SK-N-SH (cell line): ENCODE data around the gene FAM216A. TPM values are rescaled to one million over a fixed set of nuclear protein-coding genes. Genes with fewer than 3 reads are reported as not detected.
A peak's percentile ranks its signal among the peaks of the same experiment; 100 is the strongest.

Source experiments
- CTCF ChIA-PET: fragments of 300-600, 350-600 bp; formaldehyde crosslinking; extraction: SDS; loops from one replicate; lab custom pipeline; 2021; lab: Yijun Ruan, JAX
- POLR2A ChIA-PET: fragments of 350-600 bp; sonication (Branson Sonifier 250); formaldehyde crosslinking; extraction: SDS; loops from one replicate; lab custom pipeline; 2020; ENCODE audit warnings: antibody characterized with exemption, inconsistent platforms; lab: Yijun Ruan, JAX
- DNase-seq: peaks from one replicate; pipeline ENCODE4 v3.0.0; 2012
- H2AFZ ChIP-seq: fragments of 200-600 bp; sonication (generic); 2 replicates; pipeline ENCODE4 v1.8.1; 2016; ENCODE audit warnings: antibody characterized with exemption, mild to moderate bottlenecking, low read depth
- H3F3A ChIP-seq: fragments of 200-600 bp; sonication (generic); replicated peaks from 2 replicates; pipeline ENCODE3; 2016; ENCODE audit warnings: antibody characterized with exemption, mild to moderate bottlenecking; ENCODE audit not compliant: insufficient read depth
- H3K27ac ChIP-seq, 2 experiments: fragments of 200-500 bp in 1 of 2; fragments of 200-600 bp in 1 of 2; sonication (Bioruptor generic) in 1 of 2; sonication (generic), shearing (Covaris generic) in 1 of 2; 2 replicates each; pipeline versions ENCODE4 v1.5.1 to v1.6.1; 2014 to 2016; ENCODE audit warnings: low read depth in 2 of 2, inconsistent platforms in 1 of 2, low read length in 1 of 2, mild to moderate bottlenecking in 1 of 2, mixed read lengths in 1 of 2
- H3K27me3 ChIP-seq: fragments of 200-600 bp; sonication (generic), shearing (Covaris generic); 2 replicates; pipeline ENCODE4 v1.6.1; 2016; ENCODE audit warnings: mixed run types; ENCODE audit not compliant: insufficient read depth
- H3K36me3 ChIP-seq, 2 experiments: fragments of 200-500 bp in 1 of 2; fragments of 200-600 bp in 1 of 2; sonication (Bioruptor generic) in 1 of 2; sonication (generic) in 1 of 2; replicated peaks in 1 of 2; 2 replicates each; pipeline versions ENCODE3 to v1.5.1; 2014 to 2016; ENCODE audit warnings: low read length in 1 of 2, mild to moderate bottlenecking in 1 of 2; ENCODE audit not compliant: insufficient read depth in 2 of 2, control insufficient read depth in 1 of 2
- H3K4me1 ChIP-seq, 2 experiments: fragments of 200-500 bp in 1 of 2; fragments of 200-600 bp in 1 of 2; sonication (Bioruptor generic) in 1 of 2; sonication (generic), shearing (Covaris generic) in 1 of 2; 2 replicates each; pipeline versions ENCODE4 v1.5.1 to v1.6.1; 2014 to 2016; ENCODE audit warnings: low read depth in 1 of 2, low read length in 1 of 2, mixed run types in 1 of 2; ENCODE audit not compliant: insufficient read depth in 2 of 2, control insufficient read depth in 1 of 2
- H3K4me2 ChIP-seq: fragments of 200-600 bp; sonication (generic), shearing (Covaris generic); 2 replicates; pipeline ENCODE4 v1.6.1; 2017; ENCODE audit warnings: mixed run types
- H3K4me3 ChIP-seq, 2 experiments: fragments of 200-500 bp in 1 of 2; fragments of 200-600 bp in 1 of 2; sonication (Bioruptor generic) in 1 of 2; sonication (generic), shearing (Covaris generic) in 1 of 2; 2 replicates each; pipeline versions ENCODE4 v1.5.1 to v1.8.1; 2014 to 2016; ENCODE audit warnings: low read depth in 2 of 2, inconsistent platforms in 1 of 2, low read length in 1 of 2, mild to moderate bottlenecking in 1 of 2, mixed read lengths in 1 of 2, moderate library complexity in 1 of 2
- H3K79me2 ChIP-seq: fragments of 200-600 bp; sonication (generic); 2 replicates; pipeline ENCODE4 v1.8.1; 2017; ENCODE audit warnings: mild to moderate bottlenecking; ENCODE audit not compliant: insufficient read depth
- H3K9ac ChIP-seq: fragments of 200-600 bp; sonication (generic); 2 replicates; pipeline ENCODE4 v1.6.1; 2017; ENCODE audit warnings: mixed run types
- H3K9me2 ChIP-seq: fragments of 200-600 bp; sonication (generic); 2 replicates; pipeline ENCODE4 v1.6.1; 2017; ENCODE audit warnings: mixed run types
- H3K9me3 ChIP-seq: fragments of 200-600 bp; sonication (generic); 2 replicates; pipeline ENCODE4 v1.6.1; 2017; ENCODE audit warnings: mixed run types, mild to moderate bottlenecking, moderate library complexity
- H4K20me1 ChIP-seq: fragments of 200-600 bp; sonication (generic); 2 replicates; pipeline ENCODE4 v1.6.1; 2017; ENCODE audit warnings: mild to moderate bottlenecking, mixed run types; ENCODE audit not compliant: insufficient read depth
- EP300 ChIP-seq, 2 experiments: IDR thresholded peaks; 2 replicates each; pipeline versions ENCODE4 v1.4.0 to v1.6.1; 2012; ENCODE audit warnings: borderline replicate concordance in 1 of 2, low read depth in 1 of 2, low read length in 1 of 2
- EZH2phosphoT487 ChIP-seq: fragments of 200-600 bp; sonication (generic); IDR thresholded peaks from 2 replicates; pipeline ENCODE4 v1.6.1; 2017; ENCODE audit warnings: low read depth, mixed run types, mild to moderate bottlenecking, antibody characterized with exemption, moderate library complexity, borderline replicate concordance
- FOSL2 ChIP-seq: IDR thresholded peaks from 2 replicates; pipeline ENCODE4 v1.4.0; 2012; ENCODE audit warnings: low read depth, mild to moderate bottlenecking, moderate library complexity, borderline replicate concordance
- FOXM1 ChIP-seq: IDR thresholded peaks from 2 replicates; pipeline ENCODE4 v1.4.0; 2012; ENCODE audit warnings: low read depth, mild to moderate bottlenecking
- GABPA ChIP-seq: IDR thresholded peaks from 2 replicates; pipeline ENCODE4 v1.4.0; 2012; ENCODE audit warnings: low read depth, mild to moderate bottlenecking
- JUND ChIP-seq: IDR thresholded peaks from 2 replicates; pipeline ENCODE4 v1.4.0; 2012
- MEF2A ChIP-seq: IDR thresholded peaks from 2 replicates; pipeline ENCODE4 v1.4.0; 2012; ENCODE audit warnings: low read depth, borderline replicate concordance
- NFIC ChIP-seq: IDR thresholded peaks from 2 replicates; pipeline ENCODE4 v1.4.0; 2012; ENCODE audit warnings: borderline replicate concordance
- SMC3 ChIP-seq: IDR thresholded peaks from 2 replicates; pipeline ENCODE4 v1.6.1; 2012; ENCODE audit warnings: low read depth, low read length, improper control_type of control experiment
- TCF12 ChIP-seq: IDR thresholded peaks from 2 replicates; pipeline ENCODE4 v1.4.0; 2012
- TEAD4 ChIP-seq: IDR thresholded peaks from 2 replicates; pipeline ENCODE4 v1.4.0; 2012; ENCODE audit warnings: mild to moderate bottlenecking, borderline replicate concordance; ENCODE audit not compliant: insufficient read depth
- YY1 ChIP-seq: IDR thresholded peaks from 2 replicates; pipeline ENCODE4 v1.4.0; 2012; ENCODE audit warnings: low read depth, mild to moderate bottlenecking
- WGBS: methylation state at CpG from one replicate; pipeline ENCODE4 v1.1.6; 2017; ENCODE audit warnings: low lambda C conversion rate; 5-methylcytosine and 5-hydroxymethylcytosine counted together
- polyA plus RNA-seq, 3 experiments: library from polyadenylated mRNA; depleted of rRNA; stranded (reverse); fragments of >200 nt; gene quantifications; 2 replicates each; pipeline ENCODE4 v1.2.3, GENCODE V29; 2012
- TF ChIP-seq, protein P1 (sequence below): IDR thresholded peaks from 2 replicates; pipeline ENCODE4 v1.4.0; 2012; ENCODE audit warnings: low read depth
- TF ChIP-seq, protein P2 (sequence below): IDR thresholded peaks from 2 replicates; pipeline ENCODE4; 2012
- TF ChIP-seq, protein P3 (sequence below): IDR thresholded peaks from 2 replicates; pipeline ENCODE4 v1.6.1; 2012; ENCODE audit warnings: mild to moderate bottlenecking, low read depth, low read length, moderate library complexity
- TF ChIP-seq, protein P4 (sequence below): IDR thresholded peaks from 2 replicates; pipeline ENCODE4 v1.4.0; 2012; ENCODE audit warnings: low read depth, borderline replicate concordance

The FAM216A gene
- polyA plus RNA-seq, 1 of the 3 experiments (the other 2 are of a cell fraction) = 29.8 TPM

DNA sequence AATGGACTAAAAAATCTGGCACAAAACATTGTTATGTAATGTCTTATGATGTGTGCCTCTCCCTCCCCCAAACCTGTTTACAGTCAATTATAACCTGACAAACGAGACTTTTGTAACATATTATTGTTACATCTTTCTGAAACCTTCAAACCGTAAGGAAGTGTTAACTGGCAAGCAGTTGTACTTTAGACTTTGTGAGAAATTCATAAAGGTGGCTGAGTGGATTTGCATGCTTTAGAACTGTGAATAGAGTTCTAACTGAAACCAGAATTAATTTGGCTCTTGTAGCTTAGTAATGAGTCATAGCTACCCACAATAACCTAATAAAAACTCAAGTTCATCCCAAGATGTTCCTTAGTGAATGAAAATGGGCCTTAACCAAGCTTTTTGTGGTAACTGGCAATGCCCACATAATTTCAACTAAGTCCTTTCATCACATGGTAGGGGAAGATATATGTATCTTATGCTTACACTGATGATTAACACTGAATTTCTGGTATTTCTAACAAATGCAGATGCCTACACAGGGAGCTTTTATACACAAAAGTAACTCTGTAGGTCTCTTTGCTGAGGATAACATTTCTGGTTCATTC lies 63.2 kb downstream of the FAM216A start:
- no peak overlapping the region for H3K4me2 ChIP-seq
- no peaks in the 10 kb centered on the region for H4K20me1 ChIP-seq
- peaks cover 0 to 10% of the 10 kb centered on the region in 2 experiments for H3K4me1 ChIP-seq
- TF ChIP-seq JUND (peak; percentile 41; the same call in 1 of the 2 replicates), FOSL2 (peak; percentile 50; the same call in 1 of the 2 replicates), TCF12 (peak; percentile 13; the same call in 1 of the 2 replicates), MEF2A (no peak), NFIC (0 out of 2 replicates have a peak, but pooled peaks have one; percentile 14), EP300 (IDR thresholded peaks at IDR 0.05; ENCODE audit: borderline replicate concordance in 1 of 2, low read depth in 1 of 2, low read length in 1 of 2) (no peak)
- TF ChIP-seq, protein P1, sequence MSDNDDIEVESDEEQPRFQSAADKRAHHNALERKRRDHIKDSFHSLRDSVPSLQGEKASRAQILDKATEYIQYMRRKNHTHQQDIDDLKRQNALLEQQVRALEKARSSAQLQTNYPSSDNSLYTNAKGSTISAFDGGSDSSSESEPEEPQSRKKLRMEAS = no peak
- TF ChIP-seq, protein P2, sequence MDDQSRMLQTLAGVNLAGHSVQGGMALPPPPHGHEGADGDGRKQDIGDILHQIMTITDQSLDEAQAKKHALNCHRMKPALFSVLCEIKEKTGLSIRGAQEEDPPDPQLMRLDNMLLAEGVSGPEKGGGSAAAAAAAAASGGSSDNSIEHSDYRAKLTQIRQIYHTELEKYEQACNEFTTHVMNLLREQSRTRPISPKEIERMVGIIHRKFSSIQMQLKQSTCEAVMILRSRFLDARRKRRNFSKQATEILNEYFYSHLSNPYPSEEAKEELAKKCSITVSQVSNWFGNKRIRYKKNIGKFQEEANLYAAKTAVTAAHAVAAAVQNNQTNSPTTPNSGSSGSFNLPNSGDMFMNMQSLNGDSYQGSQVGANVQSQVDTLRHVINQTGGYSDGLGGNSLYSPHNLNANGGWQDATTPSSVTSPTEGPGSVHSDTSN = peak; percentile 28; the same call in 1 of the 2 replicates
- no peak overlapping the region; a peak in 1 of 4 replicates for H3K27ac ChIP-seq
- ChIA-PET CTCF (interaction anchor here (1.0 to 1.6 kb wide), 3 partner anchors 13 to 71 kb away, joined by 3 to 7 read pairs (median 3); no protein-coding TSS in a partner anchor), POLR2A (no interaction called here)
- peaks cover 16 to 18% of the 10 kb centered on the region in 2 experiments for H3K36me3 ChIP-seq
- no peak overlapping the region for H2AFZ ChIP-seq
- no peaks in the 10 kb centered on the region for H3F3A ChIP-seq
- H3K9me2 ChIP-seq = no peaks in the 10 kb centered on the region
- WGBS = 89% methylated on average over 2 of the region's 2 CpGs
- no peaks in the 10 kb centered on the region for H3K9me3 ChIP-seq
- H3K4me3 ChIP-seq = no peak overlapping the region
- H3K9ac ChIP-seq = no peak overlapping the region
- peaks cover 9% of the 10 kb centered on the region; the same call in 1 of the 2 replicates for H3K79me2 ChIP-seq
- no peak for DNase-seq
- no peaks in the 10 kb centered on the region for H3K27me3 ChIP-seq

DNA sequence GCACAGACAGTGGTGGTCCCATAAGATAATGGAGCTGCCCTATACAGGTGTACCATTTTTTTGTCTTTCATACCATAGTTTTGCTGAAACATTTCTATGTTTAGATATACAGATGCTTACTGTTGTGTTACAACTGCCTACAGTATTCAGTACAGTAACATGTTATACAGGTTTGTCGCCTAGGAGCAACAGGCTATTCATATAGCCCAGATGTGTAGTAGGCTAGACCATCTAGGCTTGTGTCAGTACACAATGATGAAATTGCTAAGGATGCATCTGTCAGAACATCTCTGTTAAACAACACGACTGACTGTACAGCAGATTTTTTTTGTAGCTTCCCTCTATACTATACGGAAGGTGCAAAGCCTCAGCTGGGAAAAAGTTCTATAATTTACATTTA lies 64.0 kb downstream of the FAM216A start:
- no peaks in the 10 kb centered on the region for H3K9me3 ChIP-seq
- no peaks in the 10 kb centered on the region for H4K20me1 ChIP-seq
- H3K79me2 ChIP-seq = peaks cover 9% of the 10 kb centered on the region; the same call in 1 of the 2 replicates
- ChIA-PET POLR2A (no interaction called here), CTCF (interaction anchor here (0.6 to 1.8 kb wide), 5 partner anchors 10 to 82 kb away, joined by 3 to 7 read pairs (median 3); partner anchors contain the start of genes ARPC3, FAM216A and GPN3)
- no peaks in the 10 kb centered on the region for H3F3A ChIP-seq
- H3K9me2 ChIP-seq = no peaks in the 10 kb centered on the region
- no peak overlapping the region for H2AFZ ChIP-seq
- peaks cover 0 to 10% of the 10 kb centered on the region in 2 experiments for H3K4me1 ChIP-seq
- H3K4me3 ChIP-seq = no peak overlapping the region
- H3K27ac ChIP-seq = no peak overlapping the region
- no peak overlapping the region for H3K9ac ChIP-seq
- DNase-seq = no peak
- H3K36me3 ChIP-seq = peaks cover 20 to 27% of the 10 kb centered on the region in 2 experiments
- no peaks in the 10 kb centered on the region for H3K27me3 ChIP-seq
- no peak overlapping the region for H3K4me2 ChIP-seq
- 81% methylated on average over 3 of the region's 3 CpGs for WGBS
- TF ChIP-seq EZH2phosphoT487 (no peak), JUND (no peak), GABPA (no peak), YY1 (no peak), SMC3 (no peak), MEF2A (no peak), FOXM1 (no peak), TEAD4 (no peak)
- TF ChIP-seq, protein P3, sequence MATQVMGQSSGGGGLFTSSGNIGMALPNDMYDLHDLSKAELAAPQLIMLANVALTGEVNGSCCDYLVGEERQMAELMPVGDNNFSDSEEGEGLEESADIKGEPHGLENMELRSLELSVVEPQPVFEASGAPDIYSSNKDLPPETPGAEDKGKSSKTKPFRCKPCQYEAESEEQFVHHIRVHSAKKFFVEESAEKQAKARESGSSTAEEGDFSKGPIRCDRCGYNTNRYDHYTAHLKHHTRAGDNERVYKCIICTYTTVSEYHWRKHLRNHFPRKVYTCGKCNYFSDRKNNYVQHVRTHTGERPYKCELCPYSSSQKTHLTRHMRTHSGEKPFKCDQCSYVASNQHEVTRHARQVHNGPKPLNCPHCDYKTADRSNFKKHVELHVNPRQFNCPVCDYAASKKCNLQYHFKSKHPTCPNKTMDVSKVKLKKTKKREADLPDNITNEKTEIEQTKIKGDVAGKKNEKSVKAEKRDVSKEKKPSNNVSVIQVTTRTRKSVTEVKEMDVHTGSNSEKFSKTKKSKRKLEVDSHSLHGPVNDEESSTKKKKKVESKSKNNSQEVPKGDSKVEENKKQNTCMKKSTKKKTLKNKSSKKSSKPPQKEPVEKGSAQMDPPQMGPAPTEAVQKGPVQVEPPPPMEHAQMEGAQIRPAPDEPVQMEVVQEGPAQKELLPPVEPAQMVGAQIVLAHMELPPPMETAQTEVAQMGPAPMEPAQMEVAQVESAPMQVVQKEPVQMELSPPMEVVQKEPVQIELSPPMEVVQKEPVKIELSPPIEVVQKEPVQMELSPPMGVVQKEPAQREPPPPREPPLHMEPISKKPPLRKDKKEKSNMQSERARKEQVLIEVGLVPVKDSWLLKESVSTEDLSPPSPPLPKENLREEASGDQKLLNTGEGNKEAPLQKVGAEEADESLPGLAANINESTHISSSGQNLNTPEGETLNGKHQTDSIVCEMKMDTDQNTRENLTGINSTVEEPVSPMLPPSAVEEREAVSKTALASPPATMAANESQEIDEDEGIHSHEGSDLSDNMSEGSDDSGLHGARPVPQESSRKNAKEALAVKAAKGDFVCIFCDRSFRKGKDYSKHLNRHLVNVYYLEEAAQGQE = no peak
- TF ChIP-seq, protein P2 = no peak
- TF ChIP-seq, protein P4, sequence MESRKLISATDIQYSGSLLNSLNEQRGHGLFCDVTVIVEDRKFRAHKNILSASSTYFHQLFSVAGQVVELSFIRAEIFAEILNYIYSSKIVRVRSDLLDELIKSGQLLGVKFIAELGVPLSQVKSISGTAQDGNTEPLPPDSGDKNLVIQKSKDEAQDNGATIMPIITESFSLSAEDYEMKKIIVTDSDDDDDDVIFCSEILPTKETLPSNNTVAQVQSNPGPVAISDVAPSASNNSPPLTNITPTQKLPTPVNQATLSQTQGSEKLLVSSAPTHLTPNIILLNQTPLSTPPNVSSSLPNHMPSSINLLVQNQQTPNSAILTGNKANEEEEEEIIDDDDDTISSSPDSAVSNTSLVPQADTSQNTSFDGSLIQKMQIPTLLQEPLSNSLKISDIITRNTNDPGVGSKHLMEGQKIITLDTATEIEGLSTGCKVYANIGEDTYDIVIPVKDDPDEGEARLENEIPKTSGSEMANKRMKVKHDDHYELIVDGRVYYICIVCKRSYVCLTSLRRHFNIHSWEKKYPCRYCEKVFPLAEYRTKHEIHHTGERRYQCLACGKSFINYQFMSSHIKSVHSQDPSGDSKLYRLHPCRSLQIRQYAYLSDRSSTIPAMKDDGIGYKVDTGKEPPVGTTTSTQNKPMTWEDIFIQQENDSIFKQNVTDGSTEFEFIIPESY = no peak
